Measurements from ENCODE around the gene CAPN7. TPM values are rescaled to one million over a fixed set of nuclear protein-coding genes. Genes with fewer than 3 reads are reported as not detected.

CAPN7 gene
- total RNA-seq, 5 donors from 2014 or later (not counting 1 experiment from before 2014, with no cell fraction given): 62.2 to 82.5 (median 74.6) TPM

DNA sequence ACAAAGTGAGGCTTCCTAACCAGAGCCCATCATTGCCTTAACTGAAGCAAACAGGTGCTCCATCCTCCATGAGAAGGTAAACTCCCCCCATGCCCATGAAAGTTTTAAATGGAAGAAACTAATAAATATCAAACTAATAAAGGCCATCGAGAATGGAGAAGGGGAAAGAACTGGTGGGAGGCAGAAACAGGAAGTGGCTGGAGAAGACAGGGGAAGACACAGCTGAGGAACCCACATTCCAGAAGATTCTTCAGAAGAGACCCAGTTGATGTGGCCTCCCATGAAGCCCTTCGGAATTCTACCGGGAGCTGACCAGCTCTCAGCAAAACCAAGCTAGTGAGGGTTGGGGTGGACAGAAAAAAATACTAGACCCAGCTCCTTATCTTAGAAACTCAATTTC lies 84.7 kb downstream of the CAPN7 start:
- ATAC-seq (replicated peaks in 1 of 4): no peak
- H3K27me3 ChIP-seq (replicated peaks in 1 of 2; ENCODE audit: control insufficient read depth in 2 of 2, extremely low read depth in 1 of 2, insufficient read depth in 2 of 2, low read length in 1 of 2): no peaks in the 10 kb centered on the region
- H3K4me1 Mint-ChIP-seq: peaks cover 86 to 94% (median 88%) of the 10 kb centered on the region in 3 donors
- H3K27ac ChIP-seq (ENCODE audit: low read length): peak overlapping the region; percentile 76
- H3K36me3 ChIP-seq (ENCODE audit: control insufficient read depth in 2 of 2, extremely low read depth in 1 of 2, insufficient read depth in 1 of 2, low read length in 1 of 2): peaks cover 0 to 17% of the 10 kb centered on the region in 2 donors
- CTCF ChIA-PET: interaction anchor here (0.7 to 2.1 kb wide), 4 partner anchors 23 to 1068 kb away, joined by 4 to 7 read pairs (median 6); no protein-coding TSS in a partner anchor
- H3K27ac Mint-ChIP-seq: peak overlapping the region; percentile 89 to 96
- DNase-seq: no peak
- H3K9me3 Mint-ChIP-seq: no peaks in the 10 kb centered on the region
- peak overlapping the region in 1 of 3 donors; percentile 77 for H3K4me3 Mint-ChIP-seq
- H3K36me3 Mint-ChIP-seq: peaks cover 27% of the 10 kb centered on the region
- no CpG with 5 or more reads among the region's 3 CpGs for WGBS (ENCODE audit: insufficient coverage)
- peaks cover 26 to 85% of the 10 kb centered on the region in 2 experiments for H3K4me1 ChIP-seq (ENCODE audit: control insufficient read depth in 1 of 2, extremely low read depth in 1 of 2, insufficient read depth in 2 of 2, low read length in 2 of 2)
- no peaks in the 10 kb centered on the region for H3K27me3 Mint-ChIP-seq
- H3K4me3 ChIP-seq (ENCODE audit: control insufficient read depth in 1 of 2, extremely low read depth in 1 of 2, low read length in 1 of 2): no peak overlapping the region
- no peaks in the 10 kb centered on the region for H3K9me3 ChIP-seq
- POLR2A ChIA-PET: interaction anchor here in 1 of 2 donors (0.7 kb wide), 1 partner anchor 85 kb away, joined by 3 read pairs; no protein-coding TSS in a partner anchor

DNA sequence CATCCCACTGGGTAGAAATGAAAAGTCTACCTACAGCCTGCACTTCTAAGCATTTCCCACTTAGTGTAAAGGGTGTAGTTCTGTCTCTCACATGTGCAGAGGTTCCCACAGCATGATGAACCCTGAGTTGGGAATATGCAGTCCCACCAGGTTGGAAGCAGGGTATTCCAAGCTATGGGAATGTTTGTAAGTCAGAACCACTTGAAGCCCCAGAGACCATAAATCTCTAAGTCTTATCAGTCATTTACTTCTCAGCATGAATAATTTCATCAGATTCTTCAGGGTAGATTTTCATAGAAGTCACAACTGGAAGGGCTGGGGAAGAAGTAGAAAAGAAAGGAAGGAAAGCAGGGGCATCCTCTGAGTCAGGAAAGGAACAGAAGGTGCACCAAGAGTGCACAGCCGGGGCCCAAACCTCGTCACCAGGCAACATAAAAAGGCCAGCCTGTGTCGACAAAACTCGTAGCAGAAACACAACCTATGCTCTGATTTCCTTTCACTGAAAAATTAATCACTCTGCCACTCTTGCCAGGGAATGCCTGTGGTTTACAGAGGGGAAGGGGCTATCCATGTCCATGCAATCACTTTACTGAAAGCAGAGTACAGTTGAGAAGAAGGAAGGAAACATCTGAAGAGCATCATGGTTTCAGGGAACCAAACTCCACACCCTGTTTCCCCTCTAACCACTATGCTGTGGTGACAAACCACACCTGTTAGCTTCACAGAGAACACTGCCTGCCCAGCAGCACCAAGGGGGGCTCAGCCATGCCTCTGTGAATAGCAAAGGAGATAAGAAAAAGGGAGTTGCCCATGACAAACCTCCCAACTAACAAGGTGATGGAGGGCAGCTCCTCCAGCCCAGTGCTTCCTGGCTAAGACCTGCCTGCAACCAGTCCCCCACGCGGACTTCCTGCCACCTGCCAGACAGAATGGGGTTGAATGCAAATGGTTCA lies 85.8 kb downstream of the CAPN7 start:
- Histone ChIP-seq H3K4me1 (ENCODE audit: control insufficient read depth in 1 of 2, extremely low read depth in 1 of 2, insufficient read depth in 2 of 2, low read length in 2 of 2) (peaks cover 26 to 85% of the 10 kb centered on the region in 2 experiments), H3K9me3 (no peaks in the 10 kb centered on the region), H3K27me3 (replicated peaks in 1 of 2; ENCODE audit: control insufficient read depth in 2 of 2, extremely low read depth in 1 of 2, insufficient read depth in 2 of 2, low read length in 1 of 2) (no peaks in the 10 kb centered on the region), H3K36me3 (ENCODE audit: control insufficient read depth in 2 of 2, extremely low read depth in 1 of 2, insufficient read depth in 1 of 2, low read length in 1 of 2) (peaks cover 0 to 8% of the 10 kb centered on the region in 2 donors), H3K27ac (ENCODE audit: low read length) (peak overlapping the region; percentile 76), H3K4me3 (ENCODE audit: control insufficient read depth in 1 of 2, extremely low read depth in 1 of 2, low read length in 1 of 2) (peak overlapping the region; percentile 13 to 25)
- peak overlapping the region; percentile 89 to 96 for H3K27ac Mint-ChIP-seq
- no peaks in the 10 kb centered on the region for H3K9me3 Mint-ChIP-seq
- peak; percentile 93 to 97 (median 94) for ATAC-seq (replicated peaks in 1 of 4)
- 0% methylated on average over 2 of the region's 6 CpGs for WGBS (ENCODE audit: insufficient coverage)
- DNase-seq: peak; percentile 28 to 86 (median 68)
- H3K4me1 Mint-ChIP-seq: peaks cover 83 to 96% (median 91%) of the 10 kb centered on the region in 3 donors
- H3K36me3 Mint-ChIP-seq: peaks cover 28% of the 10 kb centered on the region
- H3K4me3 Mint-ChIP-seq: peak overlapping the region; percentile 55 to 77 (median 60)
- CTCF ChIA-PET: interaction anchor here (0.6 to 2.1 kb wide), 8 partner anchors 9 to 264 kb away, joined by 3 to 7 read pairs (median 4); partner anchors contain the start of gene SH3BP5 (in 1 of the 2)
- H3K27me3 Mint-ChIP-seq: no peaks in the 10 kb centered on the region
- POLR2A ChIA-PET: interaction anchor here (0.6 to 0.7 kb wide), 3 partner anchors 85 to 1718 kb away, joined by 3 to 6 read pairs (median 5); no protein-coding TSS in a partner anchor

DNA sequence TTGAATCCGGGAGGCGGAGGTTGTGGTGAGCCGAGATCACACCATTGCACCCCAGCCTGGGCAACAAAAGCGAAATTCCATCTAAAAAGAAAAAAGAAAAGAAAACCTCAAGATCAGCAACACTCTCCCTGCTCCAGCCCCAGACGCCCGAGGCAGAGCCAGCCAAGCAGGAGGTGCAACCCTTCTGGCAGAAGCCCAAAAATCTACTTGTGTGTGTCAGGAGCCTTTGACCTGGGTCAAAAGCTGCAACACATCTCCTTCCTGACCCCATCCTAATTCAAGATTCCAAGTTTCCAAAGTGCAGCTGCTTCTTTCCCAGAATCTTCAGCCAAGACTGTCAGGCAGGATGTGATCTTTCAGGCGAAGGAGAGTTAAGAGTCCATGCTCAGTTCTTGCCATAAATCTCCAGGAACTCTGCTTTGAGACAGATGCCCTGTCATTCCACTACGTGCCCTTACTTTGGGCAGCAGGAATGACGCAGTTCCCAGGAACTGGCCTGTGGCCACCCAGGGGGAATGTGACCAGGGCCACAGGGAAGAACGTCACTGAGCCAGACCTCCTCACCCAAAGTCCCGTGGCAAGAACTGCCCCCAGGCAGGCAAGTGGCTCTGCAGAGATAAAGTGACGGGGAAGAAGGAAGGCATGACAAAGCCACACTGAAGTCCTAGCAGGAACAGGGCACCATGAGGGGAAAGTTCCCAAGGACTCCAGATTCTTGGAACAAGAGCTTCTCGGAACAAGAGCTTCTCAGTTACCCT lies 86.9 kb downstream of the CAPN7 start:
- Histone ChIP-seq H3K4me1 (ENCODE audit: control insufficient read depth in 1 of 2, extremely low read depth in 1 of 2, insufficient read depth in 2 of 2, low read length in 2 of 2) (peaks cover 26 to 88% of the 10 kb centered on the region in 2 experiments), H3K4me3 (ENCODE audit: control insufficient read depth in 1 of 2, extremely low read depth in 1 of 2, low read length in 1 of 2) (no peak overlapping the region), H3K36me3 (ENCODE audit: control insufficient read depth in 2 of 2, extremely low read depth in 1 of 2, insufficient read depth in 1 of 2, low read length in 1 of 2) (peaks cover 0 to 9% of the 10 kb centered on the region in 2 donors), H3K27me3 (replicated peaks in 1 of 2; ENCODE audit: control insufficient read depth in 2 of 2, extremely low read depth in 1 of 2, insufficient read depth in 2 of 2, low read length in 1 of 2) (no peaks in the 10 kb centered on the region), H3K27ac (ENCODE audit: low read length) (peak overlapping the region; percentile 76), H3K9me3 (no peaks in the 10 kb centered on the region)
- DNase-seq: peak in 1 of 35 experiments; percentile 49
- ChIA-PET CTCF (interaction anchor here in 1 of 2 donors (0.9 to 2.1 kb wide), 3 partner anchors 23 to 84 kb away, joined by 3 to 6 read pairs (median 4); no protein-coding TSS in a partner anchor), POLR2A (interaction anchor here (0.6 kb wide), 3 partner anchors 39 to 203 kb away, joined by 3 to 8 read pairs (median 5); partner anchors contain the start of gene SH3BP5 (in 1 of the 2))
- Mint-ChIP-seq H3K36me3 (peaks cover 32% of the 10 kb centered on the region), H3K27me3 (no peaks in the 10 kb centered on the region), H3K4me1 (peaks cover 82 to 96% (median 89%) of the 10 kb centered on the region in 3 donors), H3K27ac (peak overlapping the region; percentile 89 to 96), H3K4me3 (peak overlapping the region in 1 of 3 donors; percentile 77), H3K9me3 (no peaks in the 10 kb centered on the region)
- ATAC-seq (replicated peaks in 1 of 4): no peak
- 85% methylated on average over 5 of the region's 13 CpGs for WGBS (ENCODE audit: insufficient coverage)

DNA sequence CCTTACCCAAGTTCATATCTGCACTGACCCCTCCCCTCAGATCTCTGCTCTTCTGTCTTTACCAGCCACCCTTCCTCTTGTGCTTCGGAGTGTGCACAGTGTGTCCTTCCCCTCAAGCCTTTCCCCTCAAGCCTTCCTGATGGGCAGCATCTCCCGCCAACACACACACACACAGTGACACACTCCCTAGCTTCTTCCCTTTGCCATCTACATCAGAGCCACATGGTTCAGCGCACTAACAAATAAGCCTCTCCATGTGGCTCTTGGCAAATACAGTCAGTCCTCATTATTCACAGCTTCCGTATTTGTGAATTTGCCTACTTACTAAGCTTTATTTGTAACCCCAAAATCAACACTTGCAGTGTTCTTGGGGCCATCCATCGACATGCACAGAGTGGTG lies 88.9 kb downstream of the CAPN7 start:
- H3K36me3 Mint-ChIP-seq: peaks cover 30% of the 10 kb centered on the region
- no peak overlapping the region for H3K4me3 ChIP-seq (ENCODE audit: control insufficient read depth in 1 of 2, extremely low read depth in 1 of 2, low read length in 1 of 2)
- H3K27ac Mint-ChIP-seq: peak overlapping the region; percentile 70 to 72

DNA sequence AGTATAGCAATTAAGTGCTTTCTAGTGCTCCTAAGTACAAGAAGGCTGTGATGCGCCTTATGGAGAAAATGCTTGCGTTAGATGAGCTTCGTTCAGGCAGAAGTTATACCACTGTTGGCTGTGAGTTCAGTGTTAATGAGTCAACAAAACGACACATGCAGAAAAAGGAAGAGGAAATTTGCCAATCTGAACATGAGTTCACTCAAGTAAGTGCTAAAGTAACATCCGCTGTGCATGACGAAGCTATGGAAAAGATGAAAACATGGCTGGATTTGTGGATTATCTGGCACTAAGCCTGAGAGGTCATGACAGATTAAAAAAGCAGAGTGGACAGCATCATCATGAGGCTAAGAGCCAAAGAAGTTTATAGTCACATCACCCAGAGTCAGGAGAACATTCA lies 89.5 kb downstream of the CAPN7 start:
- Histone ChIP-seq H3K27ac (ENCODE audit: low read length) (peak overlapping the region; percentile 25), H3K36me3 (ENCODE audit: control insufficient read depth in 2 of 2, extremely low read depth in 1 of 2, insufficient read depth in 1 of 2, low read length in 1 of 2) (peaks cover 0 to 10% of the 10 kb centered on the region in 2 donors), H3K4me1 (ENCODE audit: control insufficient read depth in 1 of 2, extremely low read depth in 1 of 2, insufficient read depth in 2 of 2, low read length in 2 of 2) (peaks cover 20 to 80% of the 10 kb centered on the region in 2 experiments), H3K27me3 (replicated peaks in 1 of 2; ENCODE audit: control insufficient read depth in 2 of 2, extremely low read depth in 1 of 2, insufficient read depth in 2 of 2, low read length in 1 of 2) (no peaks in the 10 kb centered on the region), H3K4me3 (ENCODE audit: control insufficient read depth in 1 of 2, extremely low read depth in 1 of 2, low read length in 1 of 2) (no peak overlapping the region), H3K9me3 (no peaks in the 10 kb centered on the region)
- no peak overlapping the region for H3K4me3 Mint-ChIP-seq
- WGBS (ENCODE audit: insufficient coverage): 72% methylated on average over 6 of the region's 6 CpGs
- DNase-seq (no peak), ATAC-seq (replicated peaks in 1 of 4) (no peak)
- CTCF ChIA-PET: interaction anchor here in 1 of 2 donors (1.0 to 1.5 kb wide), 4 partner anchors 9 to 37 kb away, joined by 3 to 5 read pairs (median 4); partner anchors contain the start of gene SH3BP5
- H3K27me3 Mint-ChIP-seq: no peaks in the 10 kb centered on the region
- H3K36me3 Mint-ChIP-seq: peaks cover 30% of the 10 kb centered on the region
- no peaks in the 10 kb centered on the region for H3K9me3 Mint-ChIP-seq
- H3K27ac Mint-ChIP-seq: peak overlapping the region; percentile 70 to 72
- POLR2A ChIA-PET: interaction anchor here (0.6 to 1.0 kb wide), 2 partner anchors 22 to 27 kb away, joined by 3 read pairs; no protein-coding TSS in a partner anchor
- H3K4me1 Mint-ChIP-seq: peaks cover 82 to 98% (median 90%) of the 10 kb centered on the region in 3 donors

More for the DNA sequence above, 88.9 kb downstream of the CAPN7 start:
- H3K9me3 ChIP-seq: no peaks in the 10 kb centered on the region
- DNase-seq: no peak
- no peaks in the 10 kb centered on the region for H3K27me3 Mint-ChIP-seq
- ChIA-PET POLR2A (interaction anchor here (0.6 to 1.0 kb wide), 2 partner anchors 27 to 37 kb away, joined by 3 to 4 read pairs; partner anchors contain the start of gene SH3BP5 (in 1 of the 2)), CTCF (interaction anchor here (0.6 to 1.5 kb wide), 5 partner anchors 10 to 51 kb away, joined by 3 to 5 read pairs (median 4); partner anchors contain the start of gene SH3BP5 (in 1 of the 2))
- H3K4me1 Mint-ChIP-seq: peaks cover 80 to 95% (median 88%) of the 10 kb centered on the region in 3 donors
- H3K4me3 Mint-ChIP-seq: no peak overlapping the region
- H3K27ac ChIP-seq (ENCODE audit: low read length): peak overlapping the region; percentile 25
- H3K36me3 ChIP-seq (ENCODE audit: control insufficient read depth in 2 of 2, extremely low read depth in 1 of 2, insufficient read depth in 1 of 2, low read length in 1 of 2): peaks cover 0 to 10% of the 10 kb centered on the region in 2 donors
- no peaks in the 10 kb centered on the region for H3K27me3 ChIP-seq (replicated peaks in 1 of 2; ENCODE audit: control insufficient read depth in 2 of 2, extremely low read depth in 1 of 2, insufficient read depth in 2 of 2, low read length in 1 of 2)
- H3K9me3 Mint-ChIP-seq: no peaks in the 10 kb centered on the region
- H3K4me1 ChIP-seq (ENCODE audit: control insufficient read depth in 1 of 2, extremely low read depth in 1 of 2, insufficient read depth in 2 of 2, low read length in 2 of 2): peaks cover 22 to 81% of the 10 kb centered on the region in 2 experiments
- ATAC-seq (replicated peaks in 1 of 4): no peak
- 94% methylated on average over 4 of the region's 5 CpGs for WGBS (ENCODE audit: insufficient coverage)

Measured in T-cell (primary cell).